ENCODE measurements around the gene TOMM40L. TPM values are rescaled to one million over a fixed set of nuclear protein-coding genes. Genes with fewer than 3 reads are reported as not detected.

TOMM40L gene
- total and polyA plus RNA-seq, 2 donors (not counting 1 experiment from before 2014, with no cell fraction given) = 11.1 to 11.7 TPM

GRCh38 chr1:161192476-161193465 lies 33.1 kb upstream of the TOMM40L start:
- no peaks in the 10 kb centered on the region for H3K9me3 ChIP-seq (ENCODE audit: control insufficient read depth, insufficient read depth, low read depth, low read length)
- H3K27ac ChIP-seq (ENCODE audit: insufficient read depth, low read length) = no peak overlapping the region
- no peak overlapping the region for H3K4me2 ChIP-seq (ENCODE audit: extremely low read depth, insufficient read depth, low read length)
- no peaks in the 10 kb centered on the region for H3K27me3 ChIP-seq (ENCODE audit: control insufficient read depth, insufficient read depth, low read length)
- H3K36me3 ChIP-seq (ENCODE audit: control insufficient read depth, insufficient read depth, low read length) = peaks cover 16% of the 10 kb centered on the region
- H3K79me2 ChIP-seq (ENCODE audit: control insufficient read depth, insufficient read depth, low read length) = peaks cover 7% of the 10 kb centered on the region
- H3K4me1 ChIP-seq (ENCODE audit: control insufficient read depth, extremely low read depth, insufficient read depth, low read length) = peaks cover 16% of the 10 kb centered on the region
- no peak overlapping the region for H3K9ac ChIP-seq (ENCODE audit: insufficient read depth, low read length)
- no peak overlapping the region for H2AFZ ChIP-seq (ENCODE audit: low read length)
- no peak overlapping the region for H3K4me3 ChIP-seq (replicated peaks in 1 of 4; ENCODE audit: control extremely low read depth in 1 of 4, insufficient read depth in 1 of 4, low read depth in 3 of 4, low read length in 4 of 4)
- DNase-seq (ENCODE audit: low read depth in 2 of 2) = peak; percentile 47 to 76
- H4K20me1 ChIP-seq (ENCODE audit: control insufficient read depth, extremely low read depth, insufficient read depth, low read length) = no peaks in the 10 kb centered on the region
- TF ChIP-seq EZH2 (IDR thresholded peaks at IDR 0.05; ENCODE audit: low read length, missing control alignments) (no peak), CTCF (conservative IDR thresholded peaks at IDR 0.05 in 1 of 2, IDR thresholded peaks at IDR 0.05 in 1 of 2; ENCODE audit: low read depth in 1 of 2, low read length in 2 of 2) (peak; percentile 82 to 94)

- Histone ChIP-seq H3K79me2 (ENCODE audit: control insufficient read depth, insufficient read depth, low read length) (peaks cover 10% of the 10 kb centered on the region), H3K36me3 (ENCODE audit: control insufficient read depth, insufficient read depth, low read length) (peaks cover 16% of the 10 kb centered on the region), H3K4me1 (ENCODE audit: control insufficient read depth, extremely low read depth, insufficient read depth, low read length) (peaks cover 24% of the 10 kb centered on the region), H3K27me3 (ENCODE audit: control insufficient read depth, insufficient read depth, low read length) (no peaks in the 10 kb centered on the region), H3K9ac (ENCODE audit: insufficient read depth, low read length) (no peak overlapping the region), H4K20me1 (ENCODE audit: control insufficient read depth, extremely low read depth, insufficient read depth, low read length) (no peaks in the 10 kb centered on the region), H3K9me3 (ENCODE audit: control insufficient read depth, insufficient read depth, low read depth, low read length) (no peaks in the 10 kb centered on the region), H3K4me2 (ENCODE audit: extremely low read depth, insufficient read depth, low read length) (no peak overlapping the region), H2AFZ (ENCODE audit: low read length) (no peak overlapping the region), H3K27ac (ENCODE audit: insufficient read depth, low read length) (no peak overlapping the region), H3K4me3 (replicated peaks in 1 of 4; ENCODE audit: control extremely low read depth in 1 of 4, insufficient read depth in 1 of 4, low read depth in 3 of 4, low read length in 4 of 4) (no peak overlapping the region)
- DNase-seq (ENCODE audit: low read depth in 2 of 2) = no peak
- TF ChIP-seq EZH2 (IDR thresholded peaks at IDR 0.05; ENCODE audit: low read length, missing control alignments) = no peak
- no peak for TF ChIP-seq CTCF (conservative IDR thresholded peaks at IDR 0.05 in 1 of 2, IDR thresholded peaks at IDR 0.05 in 1 of 2; ENCODE audit: low read depth in 1 of 2, low read length in 2 of 2)
These were observed 32.2 kb upstream of the TOMM40L start for GRCh38 chr1:161193561-161194235.

- Histone ChIP-seq H3K79me2 (ENCODE audit: control insufficient read depth, insufficient read depth, low read length) (peaks cover 10% of the 10 kb centered on the region), H2AFZ (ENCODE audit: low read length) (no peak overlapping the region), H3K4me1 (ENCODE audit: control insufficient read depth, extremely low read depth, insufficient read depth, low read length) (peaks cover 34% of the 10 kb centered on the region), H3K4me2 (ENCODE audit: extremely low read depth, insufficient read depth, low read length) (no peak overlapping the region), H3K36me3 (ENCODE audit: control insufficient read depth, insufficient read depth, low read length) (peaks cover 16% of the 10 kb centered on the region), H3K9ac (ENCODE audit: insufficient read depth, low read length) (no peak overlapping the region), H3K9me3 (ENCODE audit: control insufficient read depth, insufficient read depth, low read depth, low read length) (no peaks in the 10 kb centered on the region), H3K27me3 (ENCODE audit: control insufficient read depth, insufficient read depth, low read length) (no peaks in the 10 kb centered on the region), H3K4me3 (replicated peaks in 1 of 4; ENCODE audit: control extremely low read depth in 1 of 4, insufficient read depth in 1 of 4, low read depth in 3 of 4, low read length in 4 of 4) (no peak overlapping the region), H3K27ac (ENCODE audit: insufficient read depth, low read length) (no peak overlapping the region), H4K20me1 (ENCODE audit: control insufficient read depth, extremely low read depth, insufficient read depth, low read length) (no peaks in the 10 kb centered on the region)
- TF ChIP-seq EZH2 (IDR thresholded peaks at IDR 0.05; ENCODE audit: low read length, missing control alignments) (no peak), CTCF (conservative IDR thresholded peaks at IDR 0.05 in 1 of 2, IDR thresholded peaks at IDR 0.05 in 1 of 2; ENCODE audit: low read depth in 1 of 2, low read length in 2 of 2) (no peak)
- DNase-seq (ENCODE audit: low read depth in 2 of 2) = no peak
These were observed 30.7 kb upstream of the TOMM40L start for GRCh38 chr1:161195171-161195570.
